K562 (cell line): ENCODE measurements around the gene SLC39A11. TPM values are rescaled to one million over a fixed set of nuclear protein-coding genes. Genes with fewer than 3 reads are reported as not detected.

ENCODE experiments used
- ATAC-seq: fragments of 200-7000 bp; cut with Tn5 transposase; 3 replicates; pipeline ENCODE4 v1.9.1; 2020; ENCODE audit warnings: moderate library complexity
- BruUV-seq: library from RNA; stranded (reverse); fragments of 400-500 nt; replicated peaks from 2 replicates; lab custom pipeline; 2021; lab: Mats Ljungman, UMichigan
- CTCF ChIA-PET: fragments of 300-600 bp; formaldehyde crosslinking; extraction: SDS; loops from one replicate; lab custom pipeline; 2021; ENCODE audit warnings: low intra/inter-chr PET ratio; lab: Yijun Ruan, JAX
- POLR2A ChIA-PET: fragments of 300-600, 350-650 bp; sonication (Branson Sonifier 250); formaldehyde crosslinking; extraction: SDS; loops from one replicate; lab custom pipeline; 2021; ENCODE audit warnings: antibody characterized with exemption, inconsistent platforms; lab: Yijun Ruan, JAX
- DNase-seq, 4 experiments: peaks; one replicate each; pipeline versions ENCODE4 v3.0.0 to v3.0.0-alpha.2; 2011 to 2018; ENCODE audit warnings: low spot score in 3 of 4, mixed read lengths in 3 of 4; ENCODE audit errors: extremely low read depth in 1 of 4
- FAIRE-seq: peaks from 2 replicates; lab custom pipeline; 2011; peaks lifted over from hg19 to GRCh38; lab: Jason Lieb, UNC
- H2AFZ ChIP-seq: 2 replicates; pipeline ENCODE4 v1.6.0; 2011; ENCODE audit warnings: low read depth, low read length, control low read depth, inconsistent platforms
- H3K27ac ChIP-seq: fragments of 200-600 bp; 3 replicates; pipeline ENCODE4 v1.8.0; 2011; ENCODE audit warnings: low read depth, mild to moderate bottlenecking, control low read depth, inconsistent platforms, low read length, moderate library complexity, mixed read lengths; ENCODE audit errors: extremely low read depth
- H3K27me3 ChIP-seq, 2 experiments: fragments of 300-600 bp in 1 of 2; 2 replicates in 1 of 2; 3 replicates in 1 of 2; pipeline versions ENCODE4 v1.6.0 to v1.8.0; 2011; ENCODE audit warnings: inconsistent platforms in 2 of 2, low read length in 2 of 2, mild to moderate bottlenecking in 1 of 2, mixed read lengths in 1 of 2, moderate library complexity in 1 of 2; ENCODE audit not compliant: control insufficient read depth in 2 of 2, insufficient read depth in 2 of 2
- H3K36me3 ChIP-seq: fragments of 300-600 bp; 3 replicates; pipeline ENCODE4 v1.8.0; 2011; ENCODE audit warnings: mild to moderate bottlenecking, low read length, inconsistent platforms; ENCODE audit not compliant: control insufficient read depth, insufficient read depth
- H3K4me1 ChIP-seq, 2 experiments: fragments of 200-600 bp in 1 of 2; replicated peaks in 1 of 2; 2 replicates in 1 of 2; 3 replicates in 1 of 2; pipeline versions ENCODE4 v1.5.1 to v1.8.0; 2011; ENCODE audit warnings: inconsistent platforms in 2 of 2, low read length in 2 of 2, mild to moderate bottlenecking in 1 of 2, mixed read lengths in 1 of 2, moderate library complexity in 1 of 2; ENCODE audit not compliant: control insufficient read depth in 2 of 2, insufficient read depth in 2 of 2
- H3K4me2 ChIP-seq: 2 replicates; pipeline ENCODE4 v1.6.1; 2011; ENCODE audit warnings: low read length, control low read depth, inconsistent platforms, mixed read lengths; ENCODE audit not compliant: insufficient read depth
- H3K4me3 ChIP-seq: fragments of 200-600 bp; sonication (generic), shearing (Covaris generic); 2 replicates; pipeline ENCODE4 v1.5.1; 2016; ENCODE audit warnings: control low read depth, inconsistent platforms
- H3K79me2 ChIP-seq: fragments of 200-600 bp; 3 replicates; pipeline ENCODE4 v1.8.0; 2011; ENCODE audit warnings: low read length, inconsistent platforms; ENCODE audit not compliant: control insufficient read depth, insufficient read depth
- H3K9ac ChIP-seq, 2 experiments: 2 replicates each; pipeline versions ENCODE4 v1.6.0 to v1.6.1; 2011; ENCODE audit warnings: low read depth in 2 of 2, low read length in 2 of 2, control low read depth in 1 of 2, inconsistent platforms in 1 of 2, mild to moderate bottlenecking in 1 of 2, mixed read lengths in 1 of 2; ENCODE audit not compliant: insufficient read depth in 1 of 2
- H3K9me1 ChIP-seq: one replicate; pipeline ENCODE4 v1.6.0; 2011; ENCODE audit warnings: inconsistent platforms, mild to moderate bottlenecking, low read length, moderate library complexity; ENCODE audit not compliant: control insufficient read depth, insufficient read depth
- H3K9me3 ChIP-seq: replicated peaks from 2 replicates; pipeline ENCODE4 v1.5.1; 2011; ENCODE audit warnings: low read depth, low read length, inconsistent platforms; ENCODE audit not compliant: control insufficient read depth, insufficient read depth
- H4K20me1 ChIP-seq: replicated peaks from 2 replicates; pipeline ENCODE4 v1.6.1; 2011; ENCODE audit warnings: low read length, inconsistent platforms, mixed read lengths; ENCODE audit not compliant: control insufficient read depth, insufficient read depth
- CHCHD3 ChIP-seq: fragments of 250-450 bp; sonication (Bioruptor Pico); IDR thresholded peaks from 2 replicates; pipeline ENCODE4 v2.1.2; 2022; ENCODE audit warnings: mild to moderate bottlenecking
- HNRNPH1 ChIP-seq: fragments of 200-400 bp; formaldehyde crosslinking; optimal IDR thresholded peaks from 2 replicates; pipeline ENCODE3; 2017; ENCODE audit warnings: low read depth, mild to moderate bottlenecking, low read length, moderate library complexity
- KLF16 ChIP-seq: IDR thresholded peaks from 2 replicates; pipeline ENCODE4 v1.6.1; 2016; ENCODE audit warnings: antibody characterized with exemption
- PURB ChIP-seq: sonication (generic); formaldehyde crosslinking; IDR thresholded peaks from 2 replicates; pipeline ENCODE4 v1.9.0; 2021; ENCODE audit warnings: low read depth, mild to moderate bottlenecking, missing genetic modification reagents
- RNF2 ChIP-seq: sonication (generic); IDR thresholded peaks from 2 replicates; pipeline ENCODE4 v1.6.1; 2016
- SP2 ChIP-seq: IDR thresholded peaks from 2 replicates; pipeline ENCODE4 v1.6.1; 2011; ENCODE audit warnings: mild to moderate bottlenecking, low read depth, low read length, moderate library complexity; ENCODE audit not compliant: poor library complexity, severe bottlenecking; ENCODE audit errors: extremely low read depth
- STAG1 ChIP-seq: sonication (generic); formaldehyde crosslinking; IDR thresholded peaks from 2 replicates; pipeline ENCODE4 v1.5.0; 2020; ENCODE audit warnings: missing genetic modification reagents, borderline replicate concordance
- SUPT5H ChIP-seq: fragments of 450-650 bp; IDR thresholded peaks from 2 replicates; pipeline ENCODE4 v1.6.1; 2016
- TAF15 ChIP-seq: fragments of 200-400 bp; formaldehyde crosslinking; IDR thresholded peaks from 2 replicates; pipeline ENCODE4 v1.6.1; 2017; ENCODE audit warnings: mild to moderate bottlenecking, low read depth, low read length, moderate library complexity
- ZBTB34 ChIP-seq: fragments of 250-450 bp; sonication (Bioruptor Pico); IDR thresholded peaks from 2 replicates; pipeline ENCODE4 v1.8.0; 2021; ENCODE audit warnings: mild to moderate bottlenecking, moderate library complexity
- ZFP91 ChIP-seq: sonication (generic); formaldehyde crosslinking; IDR thresholded peaks from 2 replicates; pipeline ENCODE4 v1.8.0; 2022; ENCODE audit warnings: mild to moderate bottlenecking, missing genetic modification reagents
- ZNF175 ChIP-seq: fragments of 200-800 bp; sonication (Bioruptor generic); IDR thresholded peaks from 2 replicates; pipeline ENCODE4 v1.6.1; 2016; ENCODE audit warnings: low read depth, mild to moderate bottlenecking, missing genetic modification characterization, missing compliant biosample characterization
- ZNF253 ChIP-seq: fragments of 250-450 bp; sonication (Bioruptor Pico); conservative IDR thresholded peaks from 2 replicates; pipeline ENCODE4 v1.6.1; 2021; ENCODE audit warnings: mild to moderate bottlenecking
- WGBS: fragments of 100-300 bp; shearing (Covaris generic); methylation state at CpG from one replicate; pipeline ENCODE4 v1.1.6; 2016; ENCODE audit warnings: low coverage, mixed read lengths; ENCODE audit not compliant: insufficient coverage; ENCODE audit errors: missing lambda C conversion rate; 5-methylcytosine and 5-hydroxymethylcytosine counted together
- in situ Hi-C: fragments of 300-500 bp; cut with MboI; formaldehyde crosslinking; loops from 4 replicates; pipeline ENCODE4 v1.15.0; 2018; ENCODE audit warnings: inconsistent platforms, mixed read lengths
- intact Hi-C: fragments of 100-400 bp; cut with micrococcal nuclease; formaldehyde crosslinking; loops from 2 replicates; pipeline ENCODE4 v1.14.2; 2022
- polyA plus RNA-seq, 8 experiments: library from polyadenylated mRNA; depleted of rRNA in 4 of 8; stranded (reverse) in 5 of 8; unstranded in 3 of 8; fragments of >200 nt; fragmentation: Nextera tagmentation in 2 of 8; fragmentation: Illumina TruSeq in 1 of 8; extraction: Ambion mirVana in 2 of 8; extraction: Trizol in 1 of 8; gene quantifications; 2 replicates each; pipeline versions ENCODE4 v1.2.1 to v1.2.3, GENCODE V29; 2011 to 2014; ENCODE audit warnings: inconsistent platforms in 1 of 8, missing spikeins in 1 of 8
- total RNA-seq, 7 experiments: library from RNA; depleted of rRNA in 6 of 7; stranded (reverse); fragments of >200 nt in 6 of 7; fragmentation: Illumina TruSeq in 2 of 7; extraction: Trizol in 2 of 7; gene quantifications; 2 replicates each; pipeline versions ENCODE4 v1.2.1 to v1.2.3, GENCODE V29; 2011 to 2021; ENCODE audit warnings: low replicate concordance in 1 of 7

SLC39A11 gene
- total and polyA plus RNA-seq, 9 of the 15 experiments (the other 6 are each of a cell fraction or from before 2014, with no cell fraction given), result 10.5 to 26.4 (median 13.4) TPM

- H3K27ac ChIP-seq, result no peak overlapping the region
- TF ChIP-seq RNF2 (no peak), PURB (CRISPR knock-in tag) (no peak), ZBTB34 (CRISPR knock-in tag) (no peak), TAF15 (no peak), SP2 (no peak), ZNF175 (CRISPR knock-in tag) (no peak), ZNF253 (CRISPR knock-in tag) (no peak), STAG1 (CRISPR knock-in tag) (no peak), ZFP91 (CRISPR knock-in tag) (no peak), KLF16 (no peak), CHCHD3 (CRISPR knock-in tag) (no peak), SUPT5H (no peak), HNRNPH1 (no peak)
- BruUV-seq, result no TSS peak
- H3K4me1 ChIP-seq, result no peaks in the 10 kb centered on the region; a peak in 1 of 5 replicates
- DNase-seq, result no peak
- H3K9me3 ChIP-seq, result no peaks in the 10 kb centered on the region
- H3K9me1 ChIP-seq, result no peaks in the 10 kb centered on the region
- no peaks in the 10 kb centered on the region for H3K27me3 ChIP-seq
- H3K9ac ChIP-seq, result no peak overlapping the region
- 58% methylated on average over 10 of the region's 10 CpGs for WGBS
- ChIA-PET POLR2A (no interaction called here), CTCF (no interaction called here)
- no peaks in the 10 kb centered on the region for H4K20me1 ChIP-seq
- intact Hi-C loops (no loop called here), in situ Hi-C loops (no loop called here)
- no peak overlapping the region for H2AFZ ChIP-seq
- H3K36me3 ChIP-seq, result no peaks in the 10 kb centered on the region
- no peak overlapping the region for H3K4me3 ChIP-seq
- ATAC-seq, result no peak
- H3K4me2 ChIP-seq, result no peak overlapping the region
- no peak for FAIRE-seq
- H3K79me2 ChIP-seq, result no peaks in the 10 kb centered on the region
These were observed 241.9 kb downstream of the SLC39A11 start for GRCh38 chr17:72850410-72851118.
